Stimulated activated CD8-positive, alpha-beta memory T cell treated with anti-CD3 and anti-CD28 coated beads, Interleukin-15, amount 100 ng/mL, for 48 hours (primary cell): Measurements from ENCODE around the gene PGS1.
"Not testable (repeated sequence)": the region's sequence is repeated elsewhere in the genome, so short reads cannot be mapped to it uniquely, and the experiment has no call there.

Experiments
- DNase-seq, 2 donors: peaks; one replicate each; pipeline ENCODE4 v3.0.0-alpha.2; 2020; ENCODE audit warnings: low read depth in 2 of 2

The PGS1 gene, protein sequence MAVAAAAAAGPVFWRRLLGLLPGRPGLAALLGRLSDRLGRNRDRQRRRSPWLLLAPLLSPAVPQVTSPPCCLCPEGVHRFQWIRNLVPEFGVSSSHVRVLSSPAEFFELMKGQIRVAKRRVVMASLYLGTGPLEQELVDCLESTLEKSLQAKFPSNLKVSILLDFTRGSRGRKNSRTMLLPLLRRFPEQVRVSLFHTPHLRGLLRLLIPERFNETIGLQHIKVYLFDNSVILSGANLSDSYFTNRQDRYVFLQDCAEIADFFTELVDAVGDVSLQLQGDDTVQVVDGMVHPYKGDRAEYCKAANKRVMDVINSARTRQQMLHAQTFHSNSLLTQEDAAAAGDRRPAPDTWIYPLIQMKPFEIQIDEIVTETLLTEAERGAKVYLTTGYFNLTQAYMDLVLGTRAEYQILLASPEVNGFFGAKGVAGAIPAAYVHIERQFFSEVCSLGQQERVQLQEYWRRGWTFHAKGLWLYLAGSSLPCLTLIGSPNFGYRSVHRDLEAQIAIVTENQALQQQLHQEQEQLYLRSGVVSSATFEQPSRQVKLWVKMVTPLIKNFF

DNA sequence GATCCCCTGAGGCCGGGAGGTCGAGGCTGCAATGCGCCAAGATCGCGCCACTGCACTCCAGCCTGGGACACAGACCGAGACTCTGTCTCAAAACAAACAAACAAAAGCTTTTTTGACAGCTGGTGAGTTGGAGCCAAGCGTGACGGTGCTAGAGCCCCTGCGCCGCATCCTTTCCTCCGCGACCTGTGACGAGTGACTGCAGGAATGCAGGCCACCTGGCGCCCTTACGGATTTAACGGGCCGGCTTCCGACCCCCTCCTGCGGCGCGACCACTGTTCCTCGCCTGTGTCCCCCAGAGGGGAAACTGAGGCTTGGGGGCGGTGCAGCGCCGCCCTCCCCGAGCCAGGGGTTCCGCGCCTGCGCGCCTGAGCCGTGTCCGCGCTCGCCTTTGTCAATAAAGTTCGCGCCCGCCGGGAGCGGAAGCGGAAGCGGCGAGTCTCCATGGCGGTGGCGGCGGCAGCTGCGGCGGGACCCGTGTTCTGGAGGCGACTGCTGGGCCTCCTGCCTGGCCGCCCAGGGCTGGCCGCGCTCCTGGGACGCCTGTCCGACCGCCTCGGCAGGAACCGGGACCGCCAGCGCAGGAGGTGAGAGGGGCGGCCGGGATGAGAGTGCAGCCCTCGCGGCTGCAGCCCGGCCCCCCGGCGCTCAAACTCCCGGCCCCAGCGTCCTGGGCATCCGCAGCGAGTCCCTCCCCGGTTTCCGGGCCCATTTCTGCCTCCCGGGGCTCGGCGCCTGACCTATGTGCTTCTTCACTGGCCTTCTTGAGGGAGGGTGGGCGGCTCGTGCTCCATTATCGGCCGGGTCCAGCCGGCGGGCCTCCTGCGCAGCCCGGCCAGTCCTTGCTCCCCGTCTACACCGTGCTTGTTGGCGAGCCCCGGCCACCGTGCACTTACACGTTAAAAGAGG lies at the start of gene PGS1:
Gene PGS1, plus strand, starts transcription at position 425 of the 906 bp plus-strand sequence. Its CDS starts 17 bp downstream, at position 442.
- DNase-seq: peak; percentile 73 to 75

DNA sequence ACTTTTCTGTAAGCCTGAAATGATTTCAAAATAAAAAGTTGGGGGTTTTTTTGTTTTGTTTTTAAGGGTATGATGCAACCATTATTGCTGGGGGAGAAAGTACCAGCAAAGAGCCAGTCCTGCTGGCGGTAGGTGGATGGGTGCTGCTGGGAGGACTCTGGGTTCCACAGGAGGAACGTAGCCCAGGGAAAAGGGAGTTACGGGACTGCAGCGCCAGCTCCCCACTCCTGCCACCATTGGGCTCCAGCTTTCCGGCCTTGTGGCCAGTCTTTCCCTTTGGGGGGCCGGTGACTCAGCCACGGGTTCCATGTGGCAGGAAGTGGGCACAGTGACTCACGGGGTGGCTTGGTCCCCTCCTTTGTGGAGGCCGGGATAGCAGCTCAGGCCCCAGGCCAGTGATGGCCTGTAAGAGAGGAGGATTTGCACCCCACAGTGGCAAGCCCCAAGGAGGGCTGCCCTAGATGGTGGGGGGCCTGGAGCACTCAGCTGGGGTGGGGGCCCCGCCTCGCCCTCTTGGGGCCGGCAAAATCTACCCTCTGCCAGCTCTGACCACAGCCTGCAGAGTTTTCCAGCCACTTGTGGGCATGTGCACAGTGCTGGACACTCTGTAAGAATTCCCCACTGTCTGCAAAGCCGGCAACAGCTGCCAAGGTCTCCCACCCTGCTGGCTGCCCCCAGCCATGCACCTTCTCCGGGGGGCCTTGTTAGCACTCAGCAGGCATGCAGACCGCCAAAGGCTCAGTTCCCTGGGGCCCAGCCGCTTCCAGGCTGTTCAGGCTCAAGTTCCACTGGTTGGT lies 49.0 kb upstream of the PGS1 start:
- peak; percentile 27 to 41 for DNase-seq

DNA sequence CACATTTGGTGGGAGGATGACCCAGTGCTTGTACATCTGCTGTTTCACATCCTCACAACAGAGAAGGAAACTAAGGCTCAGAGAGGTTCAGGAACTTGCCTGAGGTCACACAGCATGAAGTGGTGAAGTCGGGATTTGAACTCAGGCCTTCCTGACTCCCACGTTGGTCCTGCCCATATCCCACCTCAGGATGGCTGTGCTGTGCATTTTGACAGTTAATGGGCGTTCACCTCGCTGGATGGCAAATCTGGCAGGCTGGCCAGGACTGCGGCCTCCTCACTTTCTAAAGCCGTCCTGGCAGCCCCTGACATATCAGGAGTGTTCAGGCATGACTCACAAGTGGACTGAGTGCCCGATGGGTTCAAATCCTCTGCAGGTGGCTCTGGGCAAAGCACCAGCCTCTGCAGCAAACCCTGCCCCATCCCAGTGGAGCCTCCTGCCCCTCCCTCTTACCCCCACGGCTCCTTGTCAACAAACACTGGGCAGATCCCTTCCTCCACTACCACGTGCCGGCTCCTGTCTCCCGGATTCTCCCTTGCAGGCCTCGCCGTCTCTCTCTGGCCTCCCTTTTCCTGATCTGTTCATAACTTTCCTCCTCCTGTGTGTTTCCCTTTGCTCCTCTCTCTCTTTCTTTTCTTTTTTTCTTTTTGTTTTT lies 47.8 kb upstream of the PGS1 start:
- DNase-seq: no peak

DNA sequence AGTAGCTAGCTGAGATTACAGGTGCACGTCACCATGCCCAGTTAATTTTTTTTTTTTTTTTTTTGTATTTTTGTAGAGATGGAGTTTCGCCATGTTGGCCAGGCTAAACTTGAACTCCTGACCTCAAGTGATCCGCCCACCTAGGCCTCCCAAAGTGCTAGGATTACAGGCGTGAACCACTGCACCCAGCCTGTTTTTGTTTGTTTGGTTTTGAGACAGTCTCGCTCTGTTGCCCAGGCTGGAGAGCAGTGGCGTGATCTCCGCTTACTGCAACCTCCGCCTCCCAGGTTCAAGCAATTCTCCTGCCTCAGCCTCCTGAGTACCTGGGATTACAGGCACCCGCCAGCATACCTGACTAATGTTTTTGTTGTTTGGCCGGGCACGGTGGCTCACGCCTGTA lies 47.1 kb upstream of the PGS1 start:
- DNase-seq: not testable (repeated sequence)

DNA sequence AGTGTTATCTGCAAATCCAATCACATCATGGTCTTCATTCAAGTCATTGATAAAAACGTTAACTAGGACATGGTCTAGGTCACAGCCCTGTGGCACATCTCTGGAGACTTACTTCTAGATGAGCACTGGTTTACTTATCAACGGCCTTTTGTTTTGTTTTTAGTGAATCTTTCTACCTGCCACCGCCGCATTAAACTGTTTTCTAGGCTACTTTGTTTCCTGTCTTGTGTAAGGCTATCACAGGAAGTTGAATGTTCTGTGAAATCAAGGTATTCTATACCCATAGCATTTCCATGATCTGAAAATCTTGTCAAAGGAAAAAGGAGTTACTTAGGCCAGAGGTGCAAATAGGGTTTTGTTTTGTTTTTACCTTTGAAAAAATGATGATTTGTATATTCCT lies 45.5 kb upstream of the PGS1 start:
- DNase-seq: no peak

DNA sequence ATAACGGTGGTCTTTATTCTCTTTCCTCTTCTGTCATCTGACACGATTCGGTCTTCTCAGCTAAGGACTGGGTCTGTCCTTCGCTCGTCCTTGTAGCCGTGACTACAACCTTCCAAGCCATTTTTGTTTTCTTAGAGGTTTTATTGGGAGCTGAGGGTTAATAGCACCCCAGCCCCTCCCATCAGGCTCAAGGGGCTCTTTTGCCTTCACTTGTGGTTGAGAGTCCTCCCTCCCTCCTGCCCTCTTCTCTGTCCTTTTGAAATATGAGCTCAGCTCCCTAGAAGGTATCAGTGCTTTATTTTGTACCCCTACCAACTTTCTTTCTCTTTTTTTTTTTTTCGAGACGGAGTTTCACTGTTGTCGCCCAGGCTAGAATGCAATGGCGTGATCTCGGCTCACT lies 43.2 kb upstream of the PGS1 start:
- no peak for DNase-seq

DNA sequence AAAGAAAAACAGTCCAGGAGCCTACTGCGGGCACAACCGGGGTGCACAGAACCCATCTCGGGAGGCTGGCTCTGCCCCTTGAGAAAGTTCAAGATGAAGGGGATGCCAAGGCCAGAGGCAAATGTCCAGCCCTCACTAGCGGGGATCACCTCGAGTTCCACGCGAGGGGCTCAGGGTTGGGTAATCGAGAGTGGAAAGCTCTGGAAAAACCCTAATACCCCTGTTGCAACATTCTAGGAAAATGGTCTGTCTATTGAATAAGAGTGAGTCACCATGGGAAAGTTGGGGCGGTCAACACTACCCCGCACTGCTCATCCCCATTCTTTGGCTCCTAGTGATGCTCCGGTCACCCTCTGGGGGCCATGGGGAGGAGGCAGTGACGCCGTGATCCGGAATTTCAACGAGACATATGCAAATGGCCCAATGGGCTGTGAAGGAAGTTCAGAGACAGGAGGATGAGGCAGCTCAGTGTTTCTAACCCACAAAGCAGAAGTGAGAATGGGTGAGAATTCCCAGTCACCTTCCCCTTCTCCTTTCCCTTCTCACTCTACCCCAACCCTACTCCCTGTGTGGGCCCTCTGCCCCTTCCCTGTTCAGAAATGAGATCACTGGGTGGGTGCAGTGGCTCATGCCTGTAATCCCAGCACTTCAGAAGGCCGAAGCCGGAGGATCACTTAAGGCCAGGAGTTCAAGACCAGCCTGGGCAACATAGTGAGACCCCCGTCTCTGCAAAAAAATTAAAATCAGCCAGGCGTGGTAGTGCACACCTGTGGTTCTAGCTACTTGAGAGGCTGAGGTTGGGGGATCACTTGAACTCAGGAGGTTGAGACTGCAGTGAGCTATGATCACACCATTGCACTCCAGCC lies 41.0 kb upstream of the PGS1 start:
- DNase-seq: no peak

DNA sequence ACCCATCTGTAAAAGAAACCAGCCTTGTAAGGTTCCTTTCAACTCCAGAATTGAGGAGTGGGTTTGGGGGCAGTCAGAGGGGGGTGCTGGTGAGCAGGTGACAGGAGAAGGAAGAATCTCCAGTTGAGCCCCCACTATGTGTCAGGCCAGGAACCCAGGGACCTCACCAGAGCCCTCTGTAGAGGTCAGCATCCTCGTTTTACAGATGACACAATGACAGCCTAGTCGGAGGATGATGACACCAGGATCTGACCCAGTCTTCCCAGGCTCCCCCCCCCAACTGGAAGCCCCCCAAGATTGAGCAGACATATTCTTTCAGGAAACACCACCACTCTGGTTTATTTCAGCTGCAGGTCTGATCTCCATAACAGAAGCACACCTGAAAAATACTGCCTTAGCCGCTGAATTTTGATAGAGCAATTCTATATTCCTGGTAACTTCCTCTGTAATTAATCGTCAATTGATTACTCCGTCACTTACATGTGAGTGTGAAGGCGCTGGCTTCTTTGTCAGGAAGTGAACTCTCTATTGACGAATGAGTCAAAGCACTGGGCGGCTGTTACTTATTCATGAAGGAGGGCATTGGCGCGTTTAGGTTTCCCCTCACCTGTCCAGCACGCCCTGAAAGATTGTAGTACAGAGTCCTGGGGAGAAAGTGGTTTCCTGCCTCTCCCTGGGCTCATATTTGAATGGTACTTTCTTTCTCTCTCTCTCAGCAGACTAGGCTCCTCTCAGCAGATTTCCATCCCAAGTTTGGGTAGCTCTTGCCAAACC lies 39.8 kb upstream of the PGS1 start:
- DNase-seq: no peak

DNA sequence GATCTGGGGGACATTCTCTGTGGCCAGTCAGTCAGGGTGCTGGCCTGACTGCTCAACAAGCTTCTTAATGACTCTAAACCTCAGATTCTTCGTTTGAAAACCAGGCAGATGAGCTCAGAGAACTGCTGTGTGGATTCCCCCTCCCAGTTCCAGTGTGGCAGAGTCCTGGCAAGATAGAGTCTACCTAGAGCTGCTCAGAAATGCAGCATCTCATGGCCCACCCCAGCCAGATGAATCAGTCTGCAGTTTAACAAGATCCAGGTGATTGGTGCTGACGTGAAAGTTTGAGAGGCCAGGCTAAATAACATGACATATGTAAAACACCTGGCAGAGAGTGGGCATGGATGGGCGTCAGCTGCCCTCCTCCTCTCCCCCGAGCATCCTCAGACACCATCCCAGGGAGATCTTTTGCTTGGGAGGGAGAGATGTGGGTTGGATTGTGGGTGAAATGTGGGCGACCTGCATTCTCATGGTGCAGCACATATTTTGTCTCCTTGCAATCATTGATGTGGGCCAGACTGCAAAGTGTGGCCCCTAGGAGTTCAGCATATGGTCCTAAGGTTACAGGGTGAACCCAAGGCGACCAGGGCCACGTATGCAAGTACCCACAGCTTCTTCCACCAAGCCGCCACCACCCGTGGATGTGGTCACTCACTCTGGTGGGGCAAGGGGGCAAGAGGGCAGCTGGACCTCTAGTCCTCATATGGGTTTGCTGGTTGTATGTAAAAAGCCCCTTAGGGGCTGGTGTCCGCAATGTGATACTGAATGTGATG lies 38.1 kb upstream of the PGS1 start:
- no peak for DNase-seq

DNA sequence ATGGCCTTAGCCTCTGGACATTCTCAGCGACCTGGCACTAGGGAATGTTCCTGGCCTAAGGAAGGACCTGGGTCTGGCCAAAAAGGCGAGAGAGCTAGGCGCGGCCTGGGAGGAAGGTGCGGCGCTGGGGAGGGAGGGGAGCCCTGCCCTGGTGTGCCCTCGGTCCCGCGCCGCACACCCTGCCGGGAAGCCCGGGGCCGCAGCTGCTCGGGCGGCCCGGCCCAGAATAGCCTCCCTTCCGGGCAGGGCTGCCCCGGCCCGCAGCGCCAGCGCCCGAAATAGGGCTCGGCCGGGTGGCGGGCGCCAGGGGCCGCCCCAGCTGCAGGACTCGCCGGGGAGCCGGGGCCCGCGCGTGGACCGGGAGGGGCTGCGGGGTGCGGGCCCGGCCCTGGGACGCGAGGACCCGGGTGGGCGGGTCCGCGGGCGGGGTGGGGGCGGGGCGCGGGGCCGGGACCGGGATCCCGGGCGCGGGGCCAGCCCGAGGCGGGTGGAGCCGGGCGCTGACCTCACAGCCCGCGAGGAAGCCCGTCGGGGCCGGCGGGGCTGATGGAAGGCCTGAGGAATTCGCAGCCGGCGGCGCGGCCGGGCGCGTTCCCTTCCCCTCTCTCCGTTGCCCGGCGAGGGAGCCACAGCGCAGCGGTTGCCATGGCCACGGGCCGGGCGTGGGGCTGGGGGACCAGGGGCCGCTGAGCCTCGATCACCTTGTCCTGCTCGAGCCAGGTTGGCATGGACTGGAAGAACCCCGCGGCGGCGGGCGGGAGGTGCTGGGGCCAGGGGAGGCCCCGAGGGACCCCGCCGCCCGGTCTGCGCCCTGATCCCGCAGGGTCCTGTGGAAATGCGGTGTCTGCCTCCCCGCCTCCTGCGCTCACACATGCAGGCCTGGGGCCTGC lies 36.6 kb upstream of the PGS1 start:
- no peak for DNase-seq

DNA sequence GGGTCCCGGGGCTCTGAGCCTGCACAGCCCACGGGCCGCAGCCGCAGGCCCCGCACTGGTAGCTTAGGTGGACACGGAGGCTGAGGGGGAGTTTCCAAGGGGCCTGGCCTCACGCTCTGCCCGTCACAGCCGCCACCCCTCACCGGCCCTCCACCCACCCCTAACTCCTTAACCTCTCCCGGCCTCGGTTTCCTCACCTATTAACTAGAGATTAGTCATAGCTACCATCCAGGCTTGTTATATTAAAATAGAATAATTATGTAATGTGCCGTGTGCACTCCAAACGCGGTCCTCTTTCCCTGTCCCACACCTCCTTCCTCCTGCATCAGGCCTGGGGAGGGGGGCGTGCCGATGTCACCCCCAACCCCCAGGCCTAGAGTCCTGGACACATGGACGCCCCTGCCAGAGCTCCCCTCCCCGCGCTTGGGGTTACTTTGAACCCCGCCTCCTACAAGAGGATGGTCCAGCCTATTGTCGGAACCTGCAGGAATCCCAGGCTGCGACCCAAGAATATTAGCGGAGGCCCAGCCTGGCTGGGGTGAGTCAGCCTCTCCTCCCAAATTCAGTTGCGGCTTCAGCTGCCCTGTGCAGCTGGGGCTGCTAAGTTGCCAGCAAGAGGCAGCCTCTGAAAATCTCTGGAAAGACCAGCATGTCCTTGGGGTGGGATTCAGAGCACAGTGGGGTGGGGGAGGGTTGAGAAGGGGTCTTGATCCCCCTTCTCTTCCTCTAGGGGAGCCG lies 35.8 kb upstream of the PGS1 start:
- no peak for DNase-seq

DNA sequence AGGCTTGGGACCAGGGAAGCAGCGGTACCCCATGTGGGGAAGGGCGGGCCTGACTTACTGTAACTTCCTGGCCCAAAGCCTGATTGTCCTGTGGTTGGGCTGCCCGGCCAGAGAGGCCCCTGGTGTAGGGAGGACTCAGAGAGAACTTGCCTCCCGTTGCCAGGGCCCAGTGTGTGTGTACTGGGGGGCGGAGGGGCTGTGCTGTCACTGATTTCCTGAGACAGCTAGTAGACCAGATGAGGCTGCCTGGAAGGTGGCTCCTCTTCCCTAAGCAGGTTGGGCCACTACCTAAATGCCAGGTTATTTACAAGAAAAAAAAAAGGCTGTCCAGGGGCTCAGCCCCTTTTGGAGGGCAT lies 35.3 kb upstream of the PGS1 start:
- no peak for DNase-seq

DNA sequence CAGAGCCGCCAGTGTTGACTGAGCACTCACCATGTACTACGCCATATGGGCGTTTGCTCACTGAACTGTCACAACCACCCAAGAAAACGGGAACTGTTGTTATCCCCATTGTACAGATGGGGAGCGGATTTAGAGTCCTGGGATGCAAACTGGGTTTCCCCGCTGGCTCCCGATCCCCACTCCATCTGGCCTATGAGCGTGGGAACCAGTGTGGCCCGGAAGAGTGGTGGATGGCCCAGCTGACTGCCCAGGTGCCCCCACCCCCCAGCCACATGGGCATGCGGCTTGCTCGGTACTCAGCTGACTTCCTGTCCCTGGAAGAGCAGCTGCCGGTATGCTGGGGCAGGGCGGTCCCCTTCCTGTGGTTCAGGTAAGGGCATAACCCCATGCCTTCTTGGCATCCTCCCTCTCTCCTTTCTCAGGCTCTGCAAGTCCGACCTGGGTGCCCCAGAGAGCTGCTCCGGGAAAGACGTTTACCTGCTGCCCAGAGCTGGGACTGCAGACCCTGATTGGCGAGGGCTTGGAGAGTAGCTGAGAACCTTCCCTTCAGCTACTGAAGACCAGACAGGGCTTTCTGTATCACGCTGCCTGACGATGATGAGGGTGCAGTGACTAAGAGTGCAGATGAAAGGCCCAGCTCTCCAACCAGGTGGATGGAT lies 34.8 kb upstream of the PGS1 start:
- DNase-seq: peak in 1 of 2 donors; percentile 49

DNA sequence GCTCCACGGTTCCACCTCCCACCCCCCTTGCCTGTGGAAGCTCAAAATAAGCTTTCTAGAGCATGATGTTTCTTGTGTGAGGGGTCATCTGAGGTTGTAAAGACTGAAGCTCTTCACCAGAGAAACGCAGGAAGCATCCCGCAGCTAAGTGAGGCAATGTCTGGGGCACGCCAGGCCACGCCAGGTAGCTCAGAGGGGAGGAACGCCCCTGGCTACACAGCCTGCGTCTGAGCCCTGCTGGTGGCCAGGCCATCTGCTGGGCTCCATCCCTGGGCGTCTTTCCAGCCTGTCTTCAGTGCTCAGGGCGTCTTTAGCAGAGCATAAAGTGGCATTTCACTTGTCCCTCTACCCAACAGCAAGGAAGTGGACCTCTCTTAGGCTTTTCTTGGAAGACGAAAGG lies 33.8 kb upstream of the PGS1 start:
- DNase-seq: no peak

DNA sequence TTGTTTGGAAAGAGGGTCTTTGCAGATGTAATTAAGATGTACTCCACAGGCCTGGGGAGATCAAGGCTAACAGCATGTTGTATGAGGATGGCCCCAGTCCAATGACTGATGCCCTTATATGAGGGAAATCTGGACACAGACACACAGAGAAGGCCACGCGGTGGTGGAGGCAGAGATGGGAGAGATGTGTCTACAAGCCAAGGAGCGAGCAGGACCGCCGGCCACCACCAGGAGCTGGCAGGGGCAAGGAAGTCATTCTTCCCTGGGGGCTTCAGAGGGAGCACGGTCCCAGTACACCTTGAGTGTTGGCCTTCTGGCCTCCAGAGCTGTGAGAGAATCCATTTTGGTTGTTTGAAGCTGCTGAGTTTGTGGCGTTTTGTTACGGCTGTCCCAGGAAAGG lies 33.3 kb upstream of the PGS1 start:
- no peak for DNase-seq

DNA sequence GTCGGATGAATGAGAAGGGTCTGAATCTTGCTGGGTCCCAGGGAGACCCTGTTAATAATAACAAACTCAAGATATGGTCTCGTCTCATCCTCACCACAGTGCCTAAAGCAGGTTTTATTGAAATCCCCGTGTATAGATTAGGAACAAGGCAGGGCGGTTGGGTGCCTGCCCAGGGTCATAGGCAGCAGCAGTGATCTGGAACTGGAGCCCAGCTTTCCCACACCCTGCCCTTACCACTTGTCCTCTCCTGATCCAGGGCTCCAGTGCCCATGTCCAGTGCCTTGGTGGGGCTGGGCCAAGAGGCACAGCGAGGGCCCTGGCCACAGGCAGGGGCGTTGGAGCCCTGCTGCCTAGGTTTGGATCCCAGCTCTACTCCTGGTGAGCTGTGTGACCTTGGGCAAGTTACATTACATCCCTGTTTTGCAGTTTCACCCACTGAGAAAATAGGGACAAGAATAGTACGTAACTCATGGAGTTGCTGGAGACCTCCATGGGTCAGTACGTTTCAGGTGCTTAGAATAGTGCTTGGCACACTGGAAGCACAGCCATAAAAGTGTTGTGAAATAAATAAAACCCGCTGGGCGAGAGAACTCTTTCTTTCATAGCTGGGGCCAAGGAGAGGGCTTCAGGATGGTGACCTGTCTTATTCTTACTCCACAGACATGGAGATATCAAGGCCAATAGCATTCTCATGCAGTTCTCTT lies 32.5 kb upstream of the PGS1 start:
- no peak for DNase-seq
